GM19240 (cell line): ENCODE data around the gene ADAMTSL5.

Experiments
- DNase-seq: peaks from one replicate; pipeline ENCODE4 v3.0.0; 2011; ENCODE audit warnings: low spot score; ENCODE audit not compliant: insufficient read length

The ADAMTSL5 gene

DNA sequence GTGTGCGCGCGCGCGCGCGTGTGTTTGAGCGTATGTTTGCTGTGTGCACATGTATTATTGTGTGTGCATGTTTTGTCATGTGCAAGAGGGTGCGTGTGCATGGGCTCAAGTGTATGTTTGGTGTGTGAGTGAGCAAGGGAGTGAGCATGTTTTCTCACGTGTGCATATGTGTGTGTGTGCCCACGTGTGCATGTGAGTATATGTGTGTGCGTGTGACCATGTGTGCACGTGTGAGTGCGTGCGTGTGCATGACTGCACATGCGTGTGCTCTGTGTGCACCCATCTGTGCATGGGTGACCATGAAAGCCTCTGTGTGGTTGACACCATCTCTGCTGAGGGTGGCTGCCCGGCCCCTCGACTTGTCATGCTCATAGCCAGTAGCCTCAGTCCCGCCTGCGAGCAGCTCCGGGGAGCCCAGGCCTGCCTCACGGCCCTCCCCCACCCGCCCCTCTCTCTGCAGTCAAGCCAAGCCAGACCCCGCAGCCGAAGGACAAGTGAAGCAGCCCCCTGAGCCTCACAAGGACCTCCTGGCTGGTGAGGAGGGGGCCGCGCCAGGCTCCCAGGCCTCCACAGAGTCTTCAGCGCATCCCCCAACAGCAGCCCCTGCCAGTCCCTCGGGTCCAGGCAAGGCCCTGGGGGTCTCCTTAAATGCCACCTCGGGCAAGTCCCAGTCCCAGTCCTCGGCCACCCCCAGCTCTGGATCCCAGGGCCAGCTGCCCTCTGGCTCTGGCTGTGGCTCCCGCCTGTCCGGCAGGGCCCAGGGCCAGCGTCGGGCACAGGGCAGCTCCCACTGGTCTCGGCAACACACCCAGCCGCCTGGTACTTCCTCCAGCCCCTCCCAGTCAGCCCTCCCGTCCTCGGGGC lies 15.9 kb downstream of the ADAMTSL5 start:
- DNase-seq: no peak

GRCh38 chr19:1495799-1496713 lies 16.8 kb downstream of the ADAMTSL5 start:
- DNase-seq: no peak

DNA sequence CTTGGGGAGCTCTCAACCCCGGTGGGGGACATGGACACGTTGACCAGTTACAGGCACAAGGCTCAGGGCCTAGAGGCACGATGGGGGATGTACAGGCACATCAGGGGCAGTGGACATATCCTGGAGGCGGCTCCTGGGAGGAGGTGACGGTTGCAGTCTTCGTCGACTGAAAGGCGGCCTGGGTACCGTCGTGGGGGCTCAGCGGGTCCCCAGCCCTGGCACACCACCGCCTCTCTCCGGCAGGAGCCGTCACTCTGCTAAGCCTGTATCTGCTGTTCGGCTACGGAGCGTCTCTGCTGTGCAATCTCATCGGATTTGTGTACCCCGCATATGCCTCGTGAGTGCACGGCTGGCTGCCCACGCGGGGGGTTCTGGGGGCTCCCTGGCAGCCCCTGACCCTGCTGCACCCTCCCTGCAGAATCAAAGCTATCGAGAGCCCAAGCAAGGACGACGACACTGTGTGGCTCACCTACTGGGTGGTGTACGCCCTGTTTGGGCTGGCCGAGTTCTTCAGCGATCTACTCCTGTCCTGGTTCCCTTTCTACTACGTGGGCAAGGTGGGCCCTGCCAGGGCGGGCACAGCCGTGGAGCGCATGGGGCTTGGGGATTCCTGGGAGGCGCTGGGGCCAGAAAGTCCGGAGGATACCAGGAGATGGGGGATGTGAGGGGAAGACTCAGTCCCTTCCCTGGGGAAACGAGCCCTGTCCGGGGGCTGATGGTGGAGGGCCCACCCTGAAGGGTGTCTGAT lies 17.6 kb downstream of the ADAMTSL5 start:
- no peak for DNase-seq

GRCh38 chr19:1494115-1494815 lies 18.6 kb downstream of the ADAMTSL5 start:
- no peak for DNase-seq

DNA sequence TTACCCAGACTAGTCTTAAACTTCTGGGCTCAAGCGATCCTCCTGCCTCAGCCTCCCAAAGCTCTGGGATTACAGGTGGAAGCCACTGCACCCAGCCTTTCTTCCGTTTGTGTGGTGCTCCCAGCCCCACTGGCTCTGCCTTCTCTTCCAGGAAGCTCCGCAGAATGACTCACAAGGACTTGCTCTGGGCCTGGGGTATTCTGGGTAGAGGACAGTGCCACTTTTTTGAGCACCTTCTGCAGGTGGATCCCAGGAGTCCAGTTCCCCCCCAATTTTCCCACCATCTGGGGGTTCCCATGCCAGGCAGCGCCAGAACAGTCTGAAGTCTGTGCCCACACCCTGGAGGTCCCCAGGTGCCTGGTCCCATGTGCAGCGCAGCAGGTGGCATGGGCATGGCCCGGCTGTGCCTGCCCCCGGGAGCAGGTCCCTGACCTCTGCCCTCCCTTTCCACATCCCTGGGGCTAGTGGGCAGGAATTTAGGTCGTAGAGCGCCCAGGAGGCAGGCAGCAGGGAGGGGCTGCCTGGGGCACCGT lies 20.3 kb downstream of the ADAMTSL5 start:
- DNase-seq: no peak

DNA sequence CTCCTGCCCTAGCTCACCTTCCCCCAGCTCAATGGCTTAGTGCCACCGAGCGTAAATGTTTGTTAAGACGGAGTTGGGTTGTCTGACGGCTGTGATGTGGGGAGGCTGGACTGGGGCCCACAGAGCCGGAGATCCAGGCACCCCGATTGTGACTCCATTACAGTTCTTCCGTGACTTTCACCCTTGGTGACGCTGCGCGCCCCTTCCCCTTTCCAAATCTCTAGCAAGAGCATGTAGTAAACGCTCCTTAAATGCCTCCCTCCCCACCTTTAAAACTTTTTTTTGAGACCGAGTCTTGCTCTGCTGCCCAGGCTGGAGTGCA lies 21.0 kb downstream of the ADAMTSL5 start:
- no peak for DNase-seq

DNA sequence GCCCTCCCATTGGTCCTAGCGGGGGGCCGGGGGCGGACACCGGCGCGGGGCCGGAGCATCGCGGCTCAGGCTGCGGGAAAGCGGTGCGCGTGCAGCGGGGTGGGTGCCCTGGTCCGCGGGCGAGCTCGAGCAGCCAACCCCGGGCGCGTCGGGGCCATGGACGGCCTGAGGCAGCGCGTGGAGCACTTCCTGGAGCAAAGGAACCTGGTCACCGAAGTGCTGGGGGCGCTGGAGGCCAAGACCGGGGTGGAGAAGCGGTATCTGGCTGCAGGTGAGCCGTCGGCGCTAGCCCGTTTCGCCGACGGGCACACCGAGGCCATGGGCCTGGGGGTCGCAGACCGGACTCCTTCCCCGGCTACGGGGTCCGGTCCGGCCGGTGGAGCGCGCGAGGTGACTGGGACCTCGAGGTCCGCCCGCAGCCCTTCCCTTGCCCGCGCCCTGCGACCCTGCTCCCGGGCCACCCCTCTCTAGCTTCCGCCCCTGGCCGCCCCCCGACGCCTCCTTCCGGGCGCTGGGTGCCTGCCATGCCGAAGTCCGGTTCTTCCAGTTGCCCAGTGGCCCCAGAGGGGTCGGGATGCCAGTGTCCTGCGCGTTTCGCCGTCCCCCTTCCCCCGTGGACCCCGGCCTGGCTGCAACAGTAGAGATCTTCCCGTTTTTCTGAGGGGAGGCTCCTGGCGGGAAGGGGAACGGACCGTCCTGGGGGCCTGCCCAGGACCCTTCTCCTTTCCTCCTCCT lies 21.5 kb downstream of the ADAMTSL5 start, which contains the start of gene REEP6:
TSS of gene REEP6 (plus strand) at position 68 of the 735 bp plus-strand sequence. CDS start at position 157, 89 bp downstream.
- DNase-seq: no peak

- DNase-seq: peak; percentile 97
Measured at GRCh38 chr19:1490311-1491113, 22.3 kb downstream of the ADAMTSL5 start, which contains the start of gene PCSK4. PCSK4 (minus strand) TSS chr19:1490350; CDS start chr19:1490346, 4 bp downstream.

DNA sequence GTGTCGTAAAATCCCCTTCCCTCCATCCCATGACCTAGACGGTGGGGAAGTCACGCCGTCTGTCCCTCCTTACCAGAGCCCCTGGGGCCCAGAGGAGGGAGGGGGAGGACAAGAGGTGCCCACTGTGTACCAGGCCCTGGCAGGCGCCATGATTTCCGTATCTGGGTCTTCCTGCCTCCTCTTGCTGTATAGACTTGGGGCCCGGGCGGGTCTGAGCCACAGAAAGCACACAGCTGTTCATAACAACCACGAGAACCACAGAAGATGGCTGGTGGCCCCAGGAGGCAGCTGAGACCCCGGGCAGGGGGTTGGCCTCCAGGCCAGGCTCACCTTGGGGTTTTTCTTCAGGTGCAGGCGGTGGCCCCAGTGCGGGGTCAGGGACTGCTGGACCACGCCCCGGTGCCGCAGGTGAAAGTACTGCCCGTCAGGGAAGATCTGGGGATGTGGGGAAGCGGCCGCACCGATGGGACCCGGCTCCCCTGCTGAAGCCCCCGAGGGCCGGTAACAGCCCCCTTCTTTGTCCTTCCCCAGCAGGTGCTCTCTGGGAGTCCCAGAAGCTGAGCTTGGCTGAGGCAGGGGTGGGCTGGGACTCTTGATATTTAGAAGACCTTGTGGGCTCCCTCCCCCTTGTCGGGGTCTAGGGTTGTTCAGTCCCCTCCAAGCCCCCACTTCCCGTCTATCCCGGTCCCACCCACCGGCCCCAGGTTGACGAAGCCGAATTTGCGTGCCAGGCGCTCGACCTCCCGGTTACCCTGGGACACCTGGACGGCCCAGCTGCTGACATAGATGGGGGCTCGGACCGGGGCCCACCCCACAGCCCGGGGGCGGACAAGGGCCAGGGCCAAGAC lies 23.1 kb downstream of the ADAMTSL5 start:
- no peak for DNase-seq

- no peak for DNase-seq
Measured at GRCh38 chr19:1488282-1488601, 24.6 kb downstream of the ADAMTSL5 start.

DNA sequence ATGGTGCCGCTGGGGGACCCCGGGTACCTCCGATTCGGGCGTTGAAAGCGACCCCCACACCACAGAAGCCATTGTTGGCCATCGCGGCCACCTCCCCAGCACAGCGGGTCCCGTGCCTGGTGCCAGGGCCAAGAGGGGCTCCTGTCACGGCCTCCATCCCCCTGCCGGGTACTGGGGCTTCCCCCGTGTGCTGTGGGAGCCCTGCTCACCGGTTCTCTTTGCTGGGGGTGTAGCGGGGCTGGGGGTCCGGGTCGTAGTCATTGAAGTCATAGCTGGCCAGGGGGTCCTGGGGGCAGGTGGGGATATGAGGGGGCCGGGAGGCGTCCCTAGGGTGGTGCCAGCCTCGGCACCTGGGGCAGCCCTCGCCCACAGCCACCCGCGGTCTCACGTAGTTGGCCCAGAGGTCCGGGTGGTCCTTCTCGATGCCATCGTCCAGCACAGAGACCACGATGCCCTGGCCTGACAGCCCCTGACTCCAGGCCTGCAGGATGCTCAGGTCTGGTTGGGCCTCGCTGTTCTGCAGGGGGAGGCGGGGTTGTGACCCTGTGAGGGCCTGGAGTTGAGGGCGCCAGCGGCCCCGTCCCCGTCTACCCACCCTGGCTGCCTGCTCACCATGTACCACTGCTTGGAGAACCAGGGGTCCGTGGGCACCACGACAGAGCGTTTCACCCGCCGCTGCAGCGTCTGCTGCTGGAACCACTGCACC lies 25.1 kb downstream of the ADAMTSL5 start:
- no peak for DNase-seq

DNA sequence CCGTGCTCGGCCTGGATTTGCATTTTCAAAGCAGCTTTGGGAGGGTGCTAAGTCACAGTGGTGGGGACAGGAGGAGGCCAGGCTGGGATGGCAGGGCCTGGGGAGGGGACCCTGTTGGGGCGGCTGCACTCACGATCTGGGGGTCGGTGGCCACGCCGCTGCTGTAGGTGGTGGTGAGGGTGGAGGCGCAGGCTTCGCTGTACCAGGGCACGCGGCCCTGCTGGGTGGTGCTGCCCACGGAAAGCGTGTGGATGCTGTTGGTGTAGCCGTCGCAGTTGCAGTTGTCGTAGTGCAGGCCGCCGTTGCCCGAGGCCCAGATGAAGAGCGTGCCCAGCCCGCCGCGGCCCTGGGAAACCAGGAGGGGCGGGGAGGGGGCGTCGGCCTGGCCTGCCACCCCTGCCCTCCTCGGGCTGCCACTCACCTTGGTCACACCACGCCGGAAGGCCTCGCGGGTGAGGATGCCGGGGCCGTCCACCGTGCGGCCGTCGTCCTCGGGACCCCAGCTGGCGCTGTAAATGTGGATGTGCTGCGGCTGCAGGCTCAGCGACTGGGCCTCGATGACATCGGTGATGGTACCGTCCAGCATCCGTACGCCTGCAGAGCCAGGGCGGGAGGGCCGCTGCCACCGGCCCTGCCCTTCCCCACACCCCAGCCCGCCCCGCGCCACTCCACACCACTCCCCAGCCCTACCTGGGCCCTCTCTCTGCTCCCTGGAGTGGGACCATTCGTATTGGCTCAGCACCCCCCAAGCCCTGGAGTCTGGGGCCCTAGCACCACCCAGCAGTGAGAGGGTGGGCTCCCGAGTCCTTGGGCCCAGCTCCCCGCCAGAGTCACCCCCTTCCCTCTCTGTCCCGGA lies 25.9 kb downstream of the ADAMTSL5 start:
- no peak for DNase-seq

DNA sequence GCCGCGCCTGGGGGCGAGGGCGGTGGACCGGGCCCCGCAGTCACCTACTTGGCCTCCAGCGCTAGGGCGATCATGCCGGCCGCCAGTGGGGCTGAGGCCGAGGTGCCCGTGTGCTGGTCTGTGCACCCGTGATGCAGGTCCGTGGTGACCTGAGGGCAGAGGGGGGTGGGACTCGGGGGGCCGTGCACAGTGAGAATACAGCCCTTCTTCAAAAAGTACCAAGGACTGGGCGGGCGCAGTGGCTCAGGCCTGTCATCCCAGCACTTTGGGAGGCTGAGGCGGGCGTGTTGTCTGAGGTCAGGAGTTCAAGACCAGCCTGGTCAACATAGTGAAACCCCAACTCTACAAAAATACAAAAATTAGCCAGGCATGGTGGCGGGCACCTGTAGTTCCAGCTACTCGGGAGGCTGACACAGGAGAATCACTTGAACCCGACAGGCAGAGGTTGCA lies 28.8 kb downstream of the ADAMTSL5 start:
- no peak for DNase-seq

DNA sequence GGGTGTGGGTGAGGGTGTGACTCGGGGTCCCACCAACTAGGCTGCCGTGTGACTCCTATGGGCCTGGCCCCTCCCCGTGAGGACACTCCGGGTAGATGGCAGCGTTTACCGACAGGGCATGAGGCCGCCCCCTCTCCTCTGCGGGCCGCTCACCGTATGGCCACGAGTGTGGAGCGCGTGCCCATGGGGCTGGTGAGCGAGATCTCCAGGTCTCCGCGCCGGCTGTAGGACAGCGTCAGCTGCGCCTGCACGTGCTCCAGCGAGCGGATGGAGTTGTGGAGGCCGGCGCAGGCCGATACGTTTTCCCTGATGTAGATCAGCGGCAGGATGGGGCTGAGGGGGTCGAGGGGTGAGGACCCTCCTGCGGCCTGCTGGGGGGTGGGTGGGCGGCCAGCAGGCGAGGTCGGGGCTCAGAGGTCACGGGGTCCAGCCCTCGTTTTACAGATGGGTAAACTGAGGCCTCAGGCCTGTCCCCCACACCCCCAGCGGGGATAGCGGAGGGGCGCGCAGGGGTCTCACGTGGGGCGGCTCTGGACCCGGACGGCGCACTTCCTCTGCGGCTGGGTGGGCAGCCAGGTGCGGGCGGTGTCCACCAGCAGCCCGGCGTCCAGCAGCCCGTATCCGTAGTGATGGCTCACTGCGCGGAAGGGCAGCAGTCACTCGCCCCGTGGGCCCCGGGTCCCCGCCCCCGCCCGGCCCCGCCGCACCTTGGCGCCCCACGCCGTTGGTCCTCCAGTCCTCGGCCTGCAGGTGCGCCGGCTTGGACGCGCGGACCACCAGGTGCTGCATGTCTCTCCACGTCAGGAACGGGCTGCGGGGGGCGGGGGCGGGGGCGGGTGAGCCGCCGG lies 29.5 kb downstream of the ADAMTSL5 start:
- DNase-seq: no peak

- DNase-seq: no peak
Measured at GRCh38 chr19:1482361-1483130, 30.3 kb downstream of the ADAMTSL5 start.
